ENCODE measurements around the gene KRTAP5-9.

Gene KRTAP5-9

GRCh38 chr11:71582309-71582895 lies 34.2 kb downstream of the KRTAP5-9 start, which contains the start of gene KRTAP5-11:
TSS of gene KRTAP5-11 (minus strand) at chr11:71582875. CDS start at chr11:71582837, 38 bp downstream.
- TF ChIP-seq SIN3A (IDR thresholded peaks at IDR 0.05; ENCODE audit: borderline replicate concordance, insufficient read depth, low read length) (no peak), REST (IDR thresholded peaks at IDR 0.05; ENCODE audit: insufficient read depth in 1 of 2, low read depth in 2 of 2, low read length in 2 of 2) (no peak), FOXP2 (optimal IDR thresholded peaks at IDR 0.05; ENCODE audit: borderline replicate concordance, extremely low read depth, extremely low read length, insufficient read depth) (no peak), TAF1 (IDR thresholded peaks at IDR 0.05; ENCODE audit: borderline replicate concordance, insufficient read depth, low read length) (no peak), POLR2AphosphoS5 (IDR thresholded peaks at IDR 0.05; ENCODE audit: low read depth, low read length) (no peak)

Measured in PFSK-1 (cell line).